Stimulated activated CD4-positive, alpha-beta T cell treated with anti-CD3 and anti-CD28 coated beads, Interleukin-1b, Interleukin-23, amount 100 ng/mL, for 48 hours (primary cell): ENCODE measurements around the gene RPS26.
"Not testable (repeated sequence)": the region's sequence is repeated elsewhere in the genome, so short reads cannot be mapped to it uniquely, and the experiment has no call there.

Experiments used
- DNase-seq: peaks from one replicate; pipeline ENCODE4 v3.0.0-alpha.2; 2020

Gene RPS26

GRCh38 chr12:56041552-56042429 is at the start of gene RPS26:
Gene RPS26 (plus strand): TSS chr12:56041918. CDS start chr12:56042167, 249 bp downstream.
- peak; percentile 96 for DNase-seq

GRCh38 chr12:55993230-55993853 is 48.4 kb upstream of the RPS26 start:
- no peak for DNase-seq

- no peak for DNase-seq
These were observed 46.4 kb upstream of the RPS26 start for GRCh38 chr12:55995366-55995765.

- peak; percentile 57 for DNase-seq
These were observed 45.5 kb upstream of the RPS26 start for GRCh38 chr12:55996201-55996714.

GRCh38 chr12:55996715-55997534 is 44.8 kb upstream of the RPS26 start, which contains the start of gene SUOX:
Gene SUOX (plus strand): TSS chr12:55997276. CDS start chr12:56002222, 4,946 bp downstream.
- peak; percentile 52 for DNase-seq

- no peak for DNase-seq
These were observed 44.2 kb upstream of the RPS26 start for GRCh38 chr12:55997535-55997859.

GRCh38 chr12:55999522-55999921 is 42.2 kb upstream of the RPS26 start:
- not testable (repeated sequence) for DNase-seq

- not testable (repeated sequence) for DNase-seq
These were observed 41.6 kb upstream of the RPS26 start for GRCh38 chr12:55999999-56000540.

GRCh38 chr12:56001487-56002100 is 40.1 kb upstream of the RPS26 start:
- no peak for DNase-seq

GRCh38 chr12:56003376-56003775 is 38.3 kb upstream of the RPS26 start:
- not testable (repeated sequence) for DNase-seq

- DNase-seq = no peak
These were observed 37.5 kb upstream of the RPS26 start for GRCh38 chr12:56004211-56004610.

GRCh38 chr12:56007564-56008559 is 33.9 kb upstream of the RPS26 start:
- peak; percentile 51 for DNase-seq

- no peak for DNase-seq
These were observed 31.6 kb upstream of the RPS26 start for GRCh38 chr12:56010111-56010570.

- DNase-seq = no peak
These were observed 30.1 kb upstream of the RPS26 start for GRCh38 chr12:56011509-56012090.

GRCh38 chr12:56013482-56013881 is 28.2 kb upstream of the RPS26 start:
- no peak for DNase-seq

GRCh38 chr12:56014205-56014604 is 27.5 kb upstream of the RPS26 start:
- no peak for DNase-seq

- no peak for DNase-seq
These were observed 24.5 kb upstream of the RPS26 start for GRCh38 chr12:56017181-56017580.

- DNase-seq = no peak
These were observed 23.4 kb upstream of the RPS26 start for GRCh38 chr12:56018356-56018755.

- no peak for DNase-seq
These were observed 21.1 kb upstream of the RPS26 start, which contains the start of gene IKZF4 for GRCh38 chr12:56020423-56021184. Gene IKZF4 (plus strand): TSS chr12:56021043. CDS start chr12:56021494, 451 bp downstream.
